ENCODE data around the gene LAMA2. TPM values are rescaled to one million over a fixed set of nuclear protein-coding genes. Genes with fewer than 3 reads are reported as not detected.

The LAMA2 gene
- total and polyA plus RNA-seq, 2 of the 13 experiments (the other 11 are each of a cell fraction or from before 2014, with no cell fraction given), result 0.11 to 0.28 TPM

GRCh38 chr6:129498950-129499842 is 616.3 kb downstream of the LAMA2 start:
- Histone ChIP-seq H3K79me2 (ENCODE audit: insufficient read depth, low read length) (no peaks in the 10 kb centered on the region), H3K9me3 (ENCODE audit: low read length) (no peaks in the 10 kb centered on the region), H2AFZ (ENCODE audit: low read length) (no peak overlapping the region), H3K4me2 (ENCODE audit: low read depth, low read length) (0 out of 2 replicates have a peak overlapping the region, but pooled peaks have one; percentile 1), H3K27me3 (ENCODE audit: control insufficient read depth in 1 of 2, insufficient read depth in 2 of 2, low read length in 2 of 2) (no peaks in the 10 kb centered on the region), H3K4me1 (ENCODE audit: insufficient read depth, low read length) (peaks cover 33% of the 10 kb centered on the region), H4K20me1 (ENCODE audit: insufficient read depth, low read length) (no peaks in the 10 kb centered on the region), H3K4me3 (replicated peaks in 1 of 3; ENCODE audit: insufficient read depth in 1 of 3, low read depth in 2 of 3, low read length in 3 of 3) (no peak overlapping the region), H3K36me3 (replicated peaks in 1 of 2; ENCODE audit: control insufficient read depth in 1 of 2, insufficient read depth in 2 of 2, low read length in 2 of 2) (no peaks in the 10 kb centered on the region), H3K9ac (ENCODE audit: insufficient read depth, low read depth, low read length) (no peak overlapping the region), H3K27ac (ENCODE audit: extremely low read length, insufficient read depth, low read length) (no peak overlapping the region)
- WGBS (ENCODE audit: low lambda C conversion rate), result 17% methylated on average over 8 of the region's 8 CpGs
- in situ Hi-C loops (cut with HindIII; ENCODE audit: extremely low pct_ligation_motif_present, low pct_unique_long_range_greater_than_20kb), result loop anchor here (25.0 kb wide), 1 partner anchor 438 kb away; no protein-coding TSS in a partner anchor
- FAIRE-seq, result peak; percentile 62
- peak; percentile 68 for ATAC-seq
- intact Hi-C loops (cut with micrococcal nuclease; ENCODE audit: unreplicated experiment), result loop anchor here (1.0 to 2.0 kb wide), 7 partner anchors 68 to 522 kb away; no protein-coding TSS in a partner anchor
- POLR2A ChIA-PET, result no interaction called here
- DNase-seq (ENCODE audit: low spot score), result peak; percentile 58
- BruUV-seq (replicated peaks), result no TSS peak
- CTCF ChIA-PET (ENCODE audit: low intra/inter-chr PET ratio, low total read pairs), result interaction anchor here (0.7 to 3.5 kb wide), 6 partner anchors 68 to 522 kb away, joined by 3 to 21 read pairs (median 10); no protein-coding TSS in a partner anchor
- TF ChIP-seq RFXAP (CRISPR knock-in tag; IDR thresholded peaks at IDR 0.05; ENCODE audit: borderline replicate concordance), result no peak
- TF ChIP-seq FOXA3 (CRISPR knock-in tag; IDR thresholded peaks at IDR 0.05), result no peak
- TF ChIP-seq PITX1 (CRISPR knock-in tag; IDR thresholded peaks at IDR 0.05), result no peak
- TF ChIP-seq DNMT3B (CRISPR knock-in tag; conservative IDR thresholded peaks at IDR 0.05), result 0 out of 2 replicates have a peak, but pooled peaks have one; percentile 35
- peak; percentile 94 for TF ChIP-seq STAG1 (CRISPR knock-in tag; IDR thresholded peaks at IDR 0.05)
- TF ChIP-seq, protein P1, sequence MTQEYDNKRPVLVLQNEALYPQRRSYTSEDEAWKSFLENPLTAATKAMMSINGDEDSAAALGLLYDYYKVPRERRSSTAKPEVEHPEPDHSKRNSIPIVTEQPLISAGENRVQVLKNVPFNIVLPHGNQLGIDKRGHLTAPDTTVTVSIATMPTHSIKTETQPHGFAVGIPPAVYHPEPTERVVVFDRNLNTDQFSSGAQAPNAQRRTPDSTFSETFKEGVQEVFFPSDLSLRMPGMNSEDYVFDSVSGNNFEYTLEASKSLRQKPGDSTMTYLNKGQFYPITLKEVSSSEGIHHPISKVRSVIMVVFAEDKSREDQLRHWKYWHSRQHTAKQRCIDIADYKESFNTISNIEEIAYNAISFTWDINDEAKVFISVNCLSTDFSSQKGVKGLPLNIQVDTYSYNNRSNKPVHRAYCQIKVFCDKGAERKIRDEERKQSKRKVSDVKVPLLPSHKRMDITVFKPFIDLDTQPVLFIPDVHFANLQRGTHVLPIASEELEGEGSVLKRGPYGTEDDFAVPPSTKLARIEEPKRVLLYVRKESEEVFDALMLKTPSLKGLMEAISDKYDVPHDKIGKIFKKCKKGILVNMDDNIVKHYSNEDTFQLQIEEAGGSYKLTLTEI (CRISPR knock-in tag; conservative IDR thresholded peaks at IDR 0.05), result no peak
- no peak for TF ChIP-seq HNRNPH1 (optimal IDR thresholded peaks at IDR 0.05; ENCODE audit: low read depth, low read length)
- peak; percentile 84 for TF ChIP-seq CEBPB (IDR thresholded peaks at IDR 0.05; ENCODE audit: borderline replicate concordance, low read depth, low read length)
- TF ChIP-seq, protein P2, sequence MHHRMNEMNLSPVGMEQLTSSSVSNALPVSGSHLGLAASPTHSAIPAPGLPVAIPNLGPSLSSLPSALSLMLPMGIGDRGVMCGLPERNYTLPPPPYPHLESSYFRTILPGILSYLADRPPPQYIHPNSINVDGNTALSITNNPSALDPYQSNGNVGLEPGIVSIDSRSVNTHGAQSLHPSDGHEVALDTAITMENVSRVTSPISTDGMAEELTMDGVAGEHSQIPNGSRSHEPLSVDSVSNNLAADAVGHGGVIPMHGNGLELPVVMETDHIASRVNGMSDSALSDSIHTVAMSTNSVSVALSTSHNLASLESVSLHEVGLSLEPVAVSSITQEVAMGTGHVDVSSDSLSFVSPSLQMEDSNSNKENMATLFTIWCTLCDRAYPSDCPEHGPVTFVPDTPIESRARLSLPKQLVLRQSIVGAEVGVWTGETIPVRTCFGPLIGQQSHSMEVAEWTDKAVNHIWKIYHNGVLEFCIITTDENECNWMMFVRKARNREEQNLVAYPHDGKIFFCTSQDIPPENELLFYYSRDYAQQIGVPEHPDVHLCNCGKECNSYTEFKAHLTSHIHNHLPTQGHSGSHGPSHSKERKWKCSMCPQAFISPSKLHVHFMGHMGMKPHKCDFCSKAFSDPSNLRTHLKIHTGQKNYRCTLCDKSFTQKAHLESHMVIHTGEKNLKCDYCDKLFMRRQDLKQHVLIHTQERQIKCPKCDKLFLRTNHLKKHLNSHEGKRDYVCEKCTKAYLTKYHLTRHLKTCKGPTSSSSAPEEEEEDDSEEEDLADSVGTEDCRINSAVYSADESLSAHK (CRISPR knock-in tag; IDR thresholded peaks at IDR 0.05; ENCODE audit: borderline replicate concordance), result no peak
- TF ChIP-seq SMAD9 (CRISPR knock-in tag; IDR thresholded peaks at IDR 0.05), result no peak
- TF ChIP-seq, protein P3, sequence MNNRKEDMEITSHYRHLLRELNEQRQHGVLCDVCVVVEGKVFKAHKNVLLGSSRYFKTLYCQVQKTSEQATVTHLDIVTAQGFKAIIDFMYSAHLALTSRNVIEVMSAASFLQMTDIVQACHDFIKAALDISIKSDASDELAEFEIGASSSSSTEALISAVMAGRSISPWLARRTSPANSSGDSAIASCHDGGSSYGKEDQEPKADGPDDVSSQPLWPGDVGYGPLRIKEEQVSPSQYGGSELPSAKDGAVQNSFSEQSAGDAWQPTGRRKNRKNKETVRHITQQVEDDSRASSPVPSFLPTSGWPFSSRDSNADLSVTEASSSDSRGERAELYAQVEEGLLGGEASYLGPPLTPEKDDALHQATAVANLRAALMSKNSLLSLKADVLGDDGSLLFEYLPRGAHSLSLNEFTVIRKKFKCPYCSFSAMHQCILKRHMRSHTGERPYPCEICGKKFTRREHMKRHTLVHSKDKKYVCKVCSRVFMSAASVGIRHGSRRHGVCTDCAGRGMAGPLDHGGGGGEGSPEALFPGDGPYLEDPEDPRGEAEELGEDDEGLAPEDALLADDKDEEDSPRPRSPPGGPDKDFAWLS (CRISPR knock-in tag; IDR thresholded peaks at IDR 0.05; ENCODE audit: borderline replicate concordance), result no peak
- 0 out of 4 replicates have a peak, but pooled peaks of 1 of the 2 experiments have one; percentile 8 for TF ChIP-seq EP300 (IDR thresholded peaks at IDR 0.05; ENCODE audit: low read depth in 2 of 2, low read length in 2 of 2)
- no peak for TF ChIP-seq EP300 (CRISPR knock-in tag; IDR thresholded peaks at IDR 0.05; ENCODE audit: borderline replicate concordance)
- no peak for TF ChIP-seq ARNT2 (CRISPR knock-in tag; IDR thresholded peaks at IDR 0.05; ENCODE audit: low read depth)
- no peak for TF ChIP-seq KLF16 (CRISPR knock-in tag; IDR thresholded peaks at IDR 0.05)
- TF ChIP-seq NFRKB (IDR thresholded peaks at IDR 0.05), result no peak
- TF ChIP-seq ZNF530 (CRISPR knock-in tag; IDR thresholded peaks at IDR 0.05; ENCODE audit: low read depth), result no peak

Measured in HepG2 (cell line).